Middle frontal gyrus (tissue), 1 donor: Measurements from ENCODE around the gene PEX11G.

Experiments used
- DNase-seq: peaks from one replicate; pipeline ENCODE4 v3.0.0-alpha.2; 2015; ENCODE audit warnings: low spot score; ENCODE audit errors: extremely low spot score

PEX11G gene

DNA sequence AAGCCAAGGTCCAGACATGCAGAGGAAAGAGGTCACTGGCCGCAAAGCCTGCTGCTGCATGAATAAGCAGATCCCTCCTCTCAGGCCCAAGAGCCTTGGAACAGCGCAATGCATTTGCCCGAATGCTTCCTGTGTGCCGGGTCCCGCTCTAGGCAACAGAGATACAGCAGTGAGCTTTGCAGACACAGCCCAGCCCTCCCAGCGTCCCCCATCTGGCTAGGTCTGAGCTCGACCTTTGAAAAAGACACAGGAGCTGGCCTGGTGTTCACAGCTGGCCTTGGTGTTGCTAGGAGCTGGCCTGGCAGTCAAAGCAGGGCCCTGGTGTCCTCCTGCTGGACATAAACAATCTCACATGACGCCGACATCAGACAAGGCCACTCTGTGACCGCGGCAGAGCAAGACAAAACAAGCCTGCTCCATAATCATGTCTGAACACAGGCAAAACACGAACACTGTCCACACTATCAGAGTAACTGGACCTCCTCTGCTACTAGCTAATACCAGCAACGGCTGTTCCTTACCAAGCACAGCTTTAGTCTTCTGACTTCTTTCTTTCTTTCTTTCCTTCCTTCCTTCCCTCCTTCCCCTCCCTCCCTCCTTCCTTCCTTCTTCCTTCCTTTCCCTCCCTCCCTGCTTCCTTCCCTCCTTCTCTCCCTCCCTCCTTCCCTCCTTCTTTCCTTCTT, 5.7 kb upstream of the PEX11G start:
- peak; percentile 78 for DNase-seq

DNA sequence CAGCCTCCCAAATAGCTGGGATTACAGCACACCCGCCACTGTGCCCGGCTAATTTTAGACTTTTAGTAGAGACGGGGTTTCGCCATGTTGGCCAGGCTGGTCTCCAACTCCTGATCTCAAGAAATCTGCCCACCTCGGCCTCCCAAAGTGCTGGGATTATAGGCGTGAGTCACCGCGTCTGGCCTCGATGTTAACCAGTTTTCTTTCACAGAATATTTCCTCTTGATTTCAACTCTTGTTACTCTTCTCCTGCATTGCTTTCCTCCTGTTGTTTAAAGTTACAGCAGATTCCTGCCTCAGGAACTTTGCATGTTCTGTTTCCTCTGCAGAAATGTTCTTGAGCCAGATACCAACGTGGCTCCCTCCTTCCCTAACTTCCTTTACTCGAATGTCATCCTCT, 3.7 kb upstream of the PEX11G start:
- DNase-seq, result no peak

DNA sequence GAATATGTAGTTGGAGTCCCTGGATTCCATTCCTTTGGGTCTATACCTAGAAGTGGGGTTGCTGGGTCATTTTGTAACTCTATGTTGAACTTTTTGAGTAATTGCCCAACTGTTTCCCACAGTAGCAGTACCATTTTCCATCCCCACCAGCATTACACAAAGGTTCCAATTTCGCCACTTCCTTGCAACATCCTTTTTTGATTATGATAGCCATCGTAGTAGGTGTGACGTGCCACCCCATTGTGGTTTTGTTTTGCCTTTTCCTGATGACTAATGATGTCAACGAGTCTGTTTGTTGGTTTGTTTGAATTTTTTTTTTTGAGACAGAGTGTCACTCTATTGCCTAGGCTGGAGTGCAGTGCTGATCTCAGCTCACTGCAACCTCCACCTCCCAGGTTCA, 3.3 kb upstream of the PEX11G start:
- no peak for DNase-seq

DNA sequence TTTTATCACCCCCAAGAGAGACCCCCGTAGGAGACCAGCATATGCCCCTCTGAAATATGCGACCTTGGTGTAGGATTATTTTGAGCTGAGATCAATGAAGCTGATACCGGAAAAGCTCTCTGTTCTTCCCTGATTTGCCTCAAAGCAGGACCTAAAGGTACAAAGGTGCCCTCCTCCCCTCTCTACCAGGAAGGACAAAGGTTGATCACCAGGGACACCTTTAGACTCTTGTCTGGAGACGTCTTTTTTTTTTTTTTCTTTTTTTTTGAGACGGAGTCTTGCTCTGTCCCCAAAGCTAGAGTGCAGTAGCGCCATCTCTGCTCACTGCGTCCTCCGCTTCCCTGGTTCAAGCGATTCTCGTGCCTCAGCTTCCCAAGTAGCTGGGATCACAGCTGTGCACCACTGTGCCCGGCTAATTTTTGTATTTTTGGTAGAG, 792 bp upstream of the PEX11G start:
- DNase-seq, result no peak

DNA sequence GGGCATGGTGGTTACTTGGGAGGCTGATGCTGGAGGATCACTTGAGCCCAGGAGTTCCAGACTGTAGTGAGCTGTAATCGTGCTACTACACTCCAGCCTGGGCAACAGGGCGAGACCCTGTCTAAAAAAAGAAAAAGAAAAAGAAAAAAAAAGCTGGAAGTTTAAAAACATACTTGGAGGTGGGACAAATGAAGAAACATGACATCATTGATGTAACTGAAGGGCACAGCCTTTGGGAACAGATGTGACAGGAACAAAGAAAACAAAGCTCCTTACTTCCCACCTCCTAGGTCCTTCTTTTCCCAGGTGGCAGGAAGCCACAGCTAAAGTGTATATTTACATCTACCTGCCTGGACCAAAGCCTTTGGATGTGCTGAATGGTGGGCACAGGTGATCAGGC, 1.9 kb downstream of the PEX11G start:
- DNase-seq, result no peak

DNA sequence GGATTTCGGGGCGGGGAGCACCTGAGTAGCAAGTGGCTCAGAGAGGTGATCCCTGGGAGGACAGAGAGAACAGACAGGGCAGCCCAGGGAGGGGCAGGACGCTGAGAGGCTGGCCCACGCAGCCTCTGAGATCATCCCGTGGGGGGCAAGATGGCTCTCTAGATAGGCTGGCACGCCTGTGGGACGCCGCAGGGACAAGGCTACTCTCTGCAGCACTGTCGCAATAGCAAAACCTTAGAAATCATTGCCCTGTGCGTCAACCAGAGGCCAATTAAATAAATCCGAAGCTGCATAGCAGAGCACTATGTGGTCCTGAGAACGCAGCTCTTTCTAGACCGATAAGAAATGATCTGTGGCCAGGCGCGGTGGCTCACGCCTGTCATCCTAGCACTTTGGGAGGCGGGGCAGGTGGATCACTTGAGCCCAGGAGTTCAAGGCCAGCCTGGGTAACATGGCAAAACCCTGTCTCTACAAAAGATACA, 5.1 kb downstream of the PEX11G start:
- no peak for DNase-seq

DNA sequence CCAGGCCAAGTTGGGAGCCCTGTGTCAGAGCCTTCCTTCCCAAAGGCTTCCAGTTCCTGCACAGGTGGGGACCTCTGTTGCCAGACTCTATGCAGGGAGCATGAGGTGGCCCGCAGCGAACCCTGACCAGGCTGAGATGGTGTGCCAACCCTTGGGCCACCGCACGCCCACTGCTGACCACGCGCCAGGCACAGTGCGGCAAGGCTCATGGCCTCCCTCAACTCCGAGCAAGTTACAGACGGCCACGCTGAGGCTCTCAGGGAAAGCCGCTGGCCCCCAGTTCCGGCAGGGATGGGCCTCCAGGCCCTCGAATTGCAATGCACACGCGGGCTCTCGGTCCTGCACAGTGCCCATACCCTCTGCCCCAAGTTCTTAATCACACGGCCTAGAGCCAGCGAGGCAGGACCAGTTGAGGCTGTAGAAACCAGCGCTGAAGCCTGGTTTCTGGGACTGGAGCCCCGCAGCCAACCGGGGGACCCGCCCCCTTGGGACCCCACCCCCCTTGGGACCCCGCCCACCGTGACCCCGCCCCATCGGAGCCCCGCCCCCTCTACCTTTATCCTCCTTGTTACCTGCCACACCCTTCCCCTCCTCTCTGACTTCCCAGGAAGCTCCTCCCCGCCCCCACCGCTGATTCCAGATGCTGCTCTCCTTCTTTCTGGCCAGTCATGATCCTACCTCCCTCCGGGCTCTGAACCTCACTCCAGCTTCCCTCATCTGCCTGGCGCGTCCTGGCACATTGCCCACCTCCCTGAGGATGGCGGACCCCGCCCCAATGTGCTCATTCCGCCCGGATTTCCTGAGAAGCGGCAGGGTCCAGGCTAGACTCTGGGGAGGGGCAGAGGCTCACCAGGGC, 6.0 kb downstream of the PEX11G start:
- no peak for DNase-seq

DNA sequence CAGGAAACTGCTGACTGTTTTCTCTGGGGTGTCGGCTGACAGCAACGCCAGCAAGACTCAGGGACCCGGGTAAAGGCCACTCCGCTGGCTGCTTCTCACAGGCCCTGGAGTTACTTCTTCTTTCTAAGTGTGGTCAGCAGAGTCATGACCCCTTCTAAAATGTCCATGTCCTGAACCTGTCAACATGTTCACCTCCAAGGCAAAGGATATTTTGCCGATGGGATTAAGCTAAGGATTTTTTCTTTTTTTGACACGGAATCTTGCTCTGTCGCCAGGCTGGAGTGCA, 7.9 kb downstream of the PEX11G start:
- DNase-seq, result no peak

DNA sequence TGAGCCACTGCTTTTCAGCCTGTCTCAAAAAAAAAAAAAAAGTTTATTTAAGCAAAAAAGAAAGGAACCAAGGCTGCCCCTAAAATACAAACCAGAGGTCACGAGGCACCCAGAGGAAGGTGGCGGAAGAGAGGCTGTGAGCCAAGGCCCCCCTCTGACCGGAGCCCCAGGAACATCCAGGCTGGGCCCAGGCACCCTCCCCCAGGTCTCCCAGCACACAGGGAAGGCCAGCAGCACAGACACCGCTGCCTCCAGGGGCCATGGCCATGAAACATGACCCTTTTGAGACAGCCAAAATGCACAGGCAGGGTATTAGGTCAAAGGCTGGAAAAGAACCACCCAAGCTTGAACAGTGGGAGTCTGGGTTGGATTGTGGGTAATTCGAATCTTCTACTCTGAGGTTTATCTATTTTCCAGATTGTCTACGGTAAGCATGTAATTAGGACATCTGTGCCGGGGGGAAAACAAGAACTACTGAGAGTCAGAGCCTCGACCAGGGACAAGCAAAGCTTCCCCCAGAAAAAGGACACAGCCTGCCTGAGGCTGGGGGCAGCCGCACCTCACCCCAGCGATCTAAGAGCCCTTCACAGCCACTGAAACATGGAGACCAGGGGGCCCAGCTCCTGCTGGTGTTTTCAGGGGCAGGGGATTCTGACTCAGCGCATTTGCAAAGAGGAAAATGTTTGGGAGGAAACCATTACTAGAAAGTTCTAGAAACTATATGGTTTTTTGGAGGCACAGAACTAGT, 8.4 kb downstream of the PEX11G start:
- DNase-seq, result no peak

DNA sequence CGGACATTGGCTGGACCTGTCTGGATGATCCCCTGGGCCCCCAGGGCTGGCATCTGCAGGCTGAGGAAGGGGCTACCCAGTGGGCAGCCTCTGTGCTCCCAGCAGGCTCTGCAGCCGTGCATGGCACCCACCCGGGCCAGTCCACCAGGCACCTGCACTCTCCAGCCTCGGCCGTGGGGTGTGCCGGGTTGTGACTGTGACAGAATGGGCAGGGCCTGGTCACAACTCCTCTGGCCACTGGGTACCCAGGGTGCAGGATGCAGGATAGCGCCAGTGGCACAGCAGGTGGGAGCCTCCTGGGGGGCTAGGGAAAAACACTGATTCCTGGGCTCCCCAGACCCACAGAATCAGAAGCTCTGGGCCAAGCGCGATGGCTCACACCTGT, 10.0 kb downstream of the PEX11G start:
- no peak for DNase-seq

DNA sequence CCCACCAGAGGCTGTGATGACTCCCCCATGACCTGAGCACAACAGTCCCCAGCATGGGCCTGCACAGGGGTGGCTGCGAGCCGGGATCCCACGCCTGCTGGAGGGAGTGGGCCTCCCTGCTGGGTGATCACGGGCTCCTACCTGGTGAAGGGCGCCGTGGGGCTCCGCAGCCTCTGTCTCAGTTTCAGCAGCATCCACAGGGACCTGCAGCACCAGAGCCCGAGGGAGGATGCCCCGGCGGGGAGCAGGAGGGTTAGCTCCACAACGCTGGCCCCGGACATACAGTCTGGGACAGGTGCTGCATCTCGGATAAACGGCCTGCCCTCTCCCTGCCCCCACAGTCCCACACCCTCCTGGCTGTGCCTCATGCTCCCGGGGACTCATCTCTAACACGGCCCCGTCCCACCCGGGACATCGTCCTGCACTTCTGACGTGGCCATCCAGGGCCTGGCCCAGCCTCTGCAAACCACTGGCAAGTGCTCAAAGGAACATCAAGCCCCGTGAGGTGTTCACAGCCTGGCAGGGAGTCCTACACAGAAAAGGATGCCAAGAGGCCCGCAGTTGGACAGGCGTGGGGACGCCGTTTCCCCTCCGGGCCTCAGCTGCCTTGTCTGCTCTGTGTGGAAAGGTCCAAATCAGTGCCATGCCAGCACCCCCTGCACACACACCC, 10.5 kb downstream of the PEX11G start:
- no peak for DNase-seq

DNA sequence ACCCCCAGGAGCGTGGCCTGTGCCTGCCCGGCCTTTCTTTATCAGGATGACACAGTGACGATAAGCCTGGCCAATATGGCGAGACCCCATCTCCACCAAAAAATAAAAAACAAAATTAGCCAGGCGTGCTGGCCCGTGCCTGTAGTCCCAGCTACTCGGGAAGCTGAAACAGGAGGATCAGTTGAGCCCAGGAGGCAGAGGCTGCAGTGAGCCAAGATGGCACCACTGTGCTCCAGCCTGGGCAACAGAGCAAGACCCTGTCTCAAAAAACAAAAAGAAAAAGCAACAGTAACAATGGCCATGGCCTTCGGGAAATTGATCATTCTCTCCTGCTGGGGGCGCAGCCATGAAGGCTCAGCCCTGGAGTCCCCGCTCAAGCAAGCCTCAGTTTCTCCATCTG, 11.1 kb downstream of the PEX11G start:
- DNase-seq, result no peak

DNA sequence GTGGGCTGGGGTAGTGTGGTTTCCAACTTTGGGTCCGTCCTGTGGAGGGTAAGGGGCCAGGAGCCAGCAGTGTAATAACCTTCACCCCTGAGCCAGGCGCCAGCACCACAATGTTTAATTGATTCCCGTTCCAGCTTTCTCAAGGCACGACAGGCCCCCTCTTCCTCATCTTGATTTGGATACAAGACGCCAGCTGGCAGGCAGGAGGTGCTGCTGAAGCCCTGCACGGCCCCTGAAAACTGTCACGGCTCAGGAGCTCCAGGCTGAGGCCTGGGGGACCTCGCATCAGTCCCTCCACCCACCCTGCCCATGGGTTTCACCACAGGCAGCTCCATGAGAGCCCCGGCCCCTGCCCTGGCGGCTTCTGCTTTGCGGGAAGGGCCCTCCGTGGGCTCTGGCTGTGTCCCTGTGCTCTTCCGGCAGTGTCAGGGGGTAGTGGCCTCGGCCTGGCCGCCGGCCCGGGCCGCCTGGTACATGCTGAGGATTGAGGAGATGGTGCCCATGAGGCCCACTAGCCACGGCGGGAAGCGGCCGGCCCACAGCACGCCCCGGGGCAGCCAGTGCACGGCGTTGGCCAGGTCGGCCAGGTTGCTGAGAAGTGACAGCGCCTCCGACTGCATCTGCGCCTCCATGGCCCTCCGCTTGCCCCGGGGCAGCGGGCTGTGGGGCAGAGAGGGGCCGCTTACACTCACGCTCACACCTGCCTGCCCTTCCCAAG, 11.9 kb downstream of the PEX11G start:
- no peak for DNase-seq

DNA sequence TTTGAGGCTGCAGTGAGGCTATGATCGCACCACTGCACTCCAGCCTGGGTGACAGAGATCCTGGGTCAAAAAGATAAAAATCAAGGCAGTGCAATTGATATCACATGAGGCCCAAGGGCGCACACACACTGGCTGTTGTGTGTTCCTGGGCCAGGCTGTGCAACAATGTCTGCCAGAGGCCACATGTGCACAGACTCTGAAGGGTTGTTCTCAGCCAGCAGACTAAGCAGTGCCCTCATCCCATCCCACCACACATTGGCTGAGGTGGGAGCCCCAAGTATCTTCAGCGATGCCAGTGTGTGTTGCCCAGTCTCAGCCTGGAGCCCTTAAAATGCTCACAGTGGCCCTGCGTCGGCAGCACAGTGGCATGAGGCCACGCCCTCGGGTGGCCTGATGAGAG, 12.6 kb downstream of the PEX11G start:
- DNase-seq, result no peak

DNA sequence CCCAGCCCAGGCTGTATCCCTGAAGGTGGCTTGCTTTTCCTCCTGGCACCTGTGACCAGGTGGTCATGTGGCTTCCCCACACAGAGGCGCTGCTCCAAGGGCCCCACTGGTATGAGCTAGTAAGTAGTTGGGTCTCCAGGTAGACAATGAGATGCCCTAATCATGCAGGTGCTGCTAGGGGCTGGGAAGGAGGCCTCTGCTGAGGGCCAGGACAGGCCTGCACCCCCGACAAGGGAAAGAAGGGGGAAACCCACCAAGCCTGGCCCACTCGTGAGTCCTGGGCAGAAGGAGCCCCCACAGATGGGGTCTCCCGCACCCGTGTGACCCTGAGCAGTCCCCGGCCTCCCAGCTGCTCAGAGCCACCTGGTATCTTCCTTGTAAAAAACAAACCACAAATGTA, 13.2 kb downstream of the PEX11G start:
- DNase-seq, result no peak

DNA sequence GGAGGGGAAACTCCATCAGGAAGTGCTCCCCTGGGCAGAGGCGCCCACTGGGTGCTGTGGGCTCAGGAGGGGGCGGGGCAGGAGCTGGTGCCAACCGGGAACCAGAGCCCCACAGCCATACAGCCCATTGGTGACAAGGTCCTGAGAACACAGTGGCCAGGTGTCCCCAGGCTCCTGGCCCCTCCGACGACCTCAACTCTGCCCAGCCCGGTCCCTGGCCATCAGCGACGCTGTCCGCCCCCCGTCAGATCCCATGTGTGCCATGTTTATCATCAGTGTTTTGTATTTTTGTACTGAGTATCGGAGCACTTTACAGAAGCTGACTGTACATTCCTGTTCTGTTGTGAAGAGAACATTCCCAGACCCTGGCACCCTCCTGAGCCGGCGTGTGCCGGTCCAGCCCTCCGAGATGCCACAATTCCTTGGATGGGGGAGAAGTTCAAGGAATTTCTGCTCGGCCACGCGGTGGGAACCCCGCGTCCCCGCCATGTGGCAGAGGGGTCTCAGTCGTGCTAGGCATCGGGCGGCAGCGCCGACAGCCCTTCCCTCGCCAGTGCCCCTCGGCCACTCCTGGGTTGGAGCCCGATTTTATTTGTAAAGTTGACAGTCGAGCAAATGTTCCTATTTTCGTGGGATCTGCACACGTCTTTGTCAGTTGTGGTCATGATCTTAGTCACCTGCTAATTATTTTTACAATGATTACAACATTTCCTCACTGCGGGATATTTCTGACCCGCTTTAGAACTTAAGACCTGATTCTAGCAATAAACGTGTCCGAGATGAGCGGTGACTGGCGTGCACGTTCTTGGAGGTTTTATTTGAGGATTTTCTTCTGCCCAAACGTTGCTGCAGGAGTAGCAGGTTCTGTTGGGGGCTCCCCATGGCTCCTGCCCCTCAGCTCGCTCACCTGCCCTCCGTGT, 16.9 kb downstream of the PEX11G start:
- no peak for DNase-seq

DNA sequence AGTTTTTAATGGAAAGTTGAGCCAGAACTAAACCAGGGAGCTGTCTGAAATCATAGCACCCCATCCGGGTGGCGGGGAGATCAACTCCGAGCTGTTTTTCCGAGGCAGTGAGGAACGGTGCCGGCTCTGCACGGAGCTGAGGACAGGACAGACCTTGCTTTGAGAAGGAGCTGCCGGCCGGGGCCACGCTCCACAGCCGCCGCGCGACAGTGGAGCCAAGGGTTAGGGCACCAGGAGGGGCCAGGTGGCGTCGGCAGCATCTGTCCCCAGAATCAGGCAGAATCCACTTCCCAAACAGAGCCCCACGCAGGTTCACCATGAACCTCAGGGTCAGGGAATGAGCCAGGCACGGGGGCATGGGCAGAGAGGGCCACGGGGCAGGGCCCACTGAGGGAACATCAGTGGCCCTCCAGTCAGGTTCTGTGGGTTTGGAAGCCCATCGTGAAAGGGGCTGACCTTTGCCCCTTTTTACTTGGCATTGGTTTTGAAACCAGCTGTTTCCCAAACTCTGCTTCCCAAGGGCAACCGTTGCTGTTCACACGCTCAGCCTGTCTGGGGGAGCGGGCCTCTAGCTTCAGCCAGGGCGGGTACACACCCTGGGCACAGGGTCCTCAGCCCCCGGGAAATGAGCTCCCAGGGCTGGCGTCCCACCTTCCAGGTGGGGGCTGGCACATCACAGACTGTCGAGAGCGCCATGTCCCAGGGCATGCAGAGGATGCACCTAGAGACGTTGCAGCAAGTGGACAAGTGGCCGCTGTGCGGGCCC, 18.1 kb downstream of the PEX11G start:
- no peak for DNase-seq

DNA sequence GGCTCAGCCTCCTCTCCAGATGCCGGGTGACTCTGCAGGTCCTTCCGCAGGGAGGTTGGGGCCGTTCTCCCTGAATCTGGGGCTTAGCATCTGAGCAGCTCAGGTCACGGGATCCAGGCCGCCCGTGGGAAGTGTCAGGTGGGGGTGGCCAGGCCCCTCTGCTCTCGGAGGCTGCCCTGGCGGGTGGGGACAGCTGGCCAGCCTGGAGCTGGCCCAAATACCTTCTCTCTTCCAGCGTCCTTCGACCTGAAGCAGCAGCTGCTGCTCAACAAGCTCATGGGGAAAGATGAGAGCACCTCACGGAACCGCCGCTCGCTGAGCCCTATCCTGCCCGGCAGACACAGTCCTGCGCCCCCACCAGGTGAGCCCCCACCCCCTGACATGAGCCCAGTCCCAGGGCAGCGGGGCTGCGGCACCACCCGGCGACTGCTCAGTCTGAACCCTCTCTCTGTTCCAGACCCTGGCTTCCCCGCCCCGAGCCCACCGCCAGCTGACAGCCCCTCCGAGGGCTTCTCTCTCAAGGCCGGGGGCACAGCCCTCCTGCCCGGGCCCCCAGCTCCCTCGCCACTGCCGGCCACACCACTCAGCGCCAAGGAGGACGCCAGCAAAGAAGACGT, 19.1 kb downstream of the PEX11G start:
- DNase-seq, result no peak

DNA sequence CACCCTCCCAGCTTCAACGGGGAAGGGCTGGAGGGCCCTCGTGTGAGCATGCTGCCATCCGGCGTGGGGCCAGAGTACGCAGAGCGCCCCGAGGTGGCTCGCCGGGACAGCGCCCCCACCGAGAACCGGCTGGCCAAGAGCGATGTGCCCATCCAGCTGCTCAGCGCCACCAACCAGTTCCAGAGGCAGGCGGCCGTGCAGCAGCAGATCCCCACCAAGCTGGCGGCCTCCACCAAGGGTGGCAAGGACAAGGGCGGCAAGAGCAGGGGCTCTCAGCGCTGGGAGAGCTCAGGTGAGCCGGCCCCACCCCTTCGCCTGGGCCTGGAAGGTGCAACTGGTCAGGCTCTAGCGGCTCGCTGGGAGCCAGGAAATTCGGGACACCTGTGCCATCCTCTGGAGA, 20.0 kb downstream of the PEX11G start:
- DNase-seq, result no peak
